HG03521 (cell line): Measurements from ENCODE around the gene SCGN.

ENCODE experiments used
- ATAC-seq: cut with Tn5 transposase; IDR thresholded peaks from one replicate; pipeline ENCODE4 v1.9.1; 2021; ENCODE audit warnings: mild to moderate bottlenecking, moderate library complexity; ENCODE audit not compliant: unreplicated experiment

Gene SCGN

GRCh38 chr6:25684565-25684964, 32.5 kb downstream of the SCGN start:
- ATAC-seq: no peak

- no peak for ATAC-seq
These were observed 33.2 kb downstream of the SCGN start for GRCh38 chr6:25685251-25685650.

GRCh38 chr6:25685896-25686295, 33.9 kb downstream of the SCGN start:
- ATAC-seq: no peak

- ATAC-seq: no peak
These were observed 34.8 kb downstream of the SCGN start for GRCh38 chr6:25686856-25687255.

- ATAC-seq: no peak
These were observed 38.0 kb downstream of the SCGN start for GRCh38 chr6:25689966-25690365.

- no peak for ATAC-seq
These were observed 39.9 kb downstream of the SCGN start for GRCh38 chr6:25691894-25692293.

GRCh38 chr6:25692472-25692871, 40.5 kb downstream of the SCGN start:
- no peak for ATAC-seq

- no peak for ATAC-seq
These were observed 42.4 kb downstream of the SCGN start for GRCh38 chr6:25694366-25694765.

GRCh38 chr6:25695671-25696070, 43.7 kb downstream of the SCGN start:
- ATAC-seq: no peak

- no peak for ATAC-seq
These were observed 45.7 kb downstream of the SCGN start for GRCh38 chr6:25697537-25698340.

- no peak for ATAC-seq
These were observed 46.6 kb downstream of the SCGN start for GRCh38 chr6:25698631-25699030.

- ATAC-seq: no peak
These were observed 47.6 kb downstream of the SCGN start for GRCh38 chr6:25699649-25700048.

- no peak for ATAC-seq
These were observed 48.7 kb downstream of the SCGN start for GRCh38 chr6:25700761-25701160.

GRCh38 chr6:25701807-25702206, 49.8 kb downstream of the SCGN start:
- no peak for ATAC-seq

- no peak for ATAC-seq
These were observed 51.0 kb downstream of the SCGN start for GRCh38 chr6:25703005-25703404.

- ATAC-seq: no peak
These were observed 52.0 kb downstream of the SCGN start for GRCh38 chr6:25704001-25704400.

GRCh38 chr6:25706314-25707014, 54.4 kb downstream of the SCGN start:
- no peak for ATAC-seq

GRCh38 chr6:25709761-25710160, 57.7 kb downstream of the SCGN start:
- ATAC-seq: no peak

GRCh38 chr6:25710287-25710686, 58.3 kb downstream of the SCGN start:
- no peak for ATAC-seq

GRCh38 chr6:25713824-25714223, 61.8 kb downstream of the SCGN start:
- no peak for ATAC-seq

- ATAC-seq: no peak
These were observed 62.8 kb downstream of the SCGN start for GRCh38 chr6:25714765-25715164.

- ATAC-seq: no peak
These were observed 63.8 kb downstream of the SCGN start for GRCh38 chr6:25715794-25716193.
